HG03442 (cell line): ENCODE results near the gene ARPC4.

Experiments
- ATAC-seq: cut with Tn5 transposase; IDR thresholded peaks from one replicate; pipeline ENCODE4 v1.9.1; 2021; ENCODE audit warnings: mild to moderate bottlenecking, moderate library complexity; ENCODE audit not compliant: unreplicated experiment

ARPC4 gene

GRCh38 chr3:9792405-9793160 lies at the start of gene ARPC4, which contains the start of gene TADA3:
ARPC4 (plus strand) TSS chr3:9793082; CDS start chr3:9793122, 40 bp downstream.
TADA3 (minus strand) TSS chr3:9792473; CDS start chr3:9791466, 1,007 bp downstream.
- ATAC-seq = peak; percentile 76

DNA sequence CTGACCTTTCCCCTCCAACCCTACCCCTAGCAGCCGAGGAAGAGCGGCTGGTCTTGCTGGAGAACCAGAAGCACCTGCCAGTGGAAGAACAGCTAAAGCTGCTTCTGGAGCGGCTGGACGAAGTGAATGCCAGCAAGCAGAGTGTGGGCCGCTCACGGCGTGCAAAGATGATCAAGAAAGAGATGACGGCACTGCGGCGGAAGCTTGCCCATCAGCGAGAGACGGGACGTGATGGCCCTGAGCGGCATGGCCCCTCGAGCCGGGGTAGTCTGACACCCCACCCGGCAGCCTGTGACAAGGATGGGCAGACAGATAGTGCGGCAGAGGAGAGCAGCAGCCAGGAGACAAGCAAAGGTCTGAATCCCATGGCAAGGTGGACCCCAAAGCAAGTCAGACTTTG lies 49.3 kb upstream of the ARPC4 start:
- ATAC-seq = no peak

DNA sequence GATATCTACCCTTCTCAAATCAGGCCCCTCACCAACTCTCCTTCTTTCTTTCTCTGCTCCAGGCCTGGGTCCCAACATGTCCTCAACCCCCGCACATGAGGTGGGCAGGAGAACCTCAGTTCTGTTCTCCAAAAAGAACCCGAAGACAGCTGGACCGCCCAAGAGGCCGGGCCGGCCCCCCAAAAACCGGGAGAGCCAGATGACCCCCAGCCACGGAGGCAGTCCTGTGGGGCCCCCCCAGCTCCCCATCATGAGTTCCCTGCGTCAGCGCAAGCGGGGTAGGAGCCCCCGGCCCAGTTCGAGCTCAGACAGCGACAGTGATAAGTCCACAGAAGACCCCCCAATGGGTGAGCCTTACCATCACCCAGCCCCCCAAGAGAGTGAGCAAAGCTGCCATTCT lies 48.7 kb upstream of the ARPC4 start:
- no peak for ATAC-seq

DNA sequence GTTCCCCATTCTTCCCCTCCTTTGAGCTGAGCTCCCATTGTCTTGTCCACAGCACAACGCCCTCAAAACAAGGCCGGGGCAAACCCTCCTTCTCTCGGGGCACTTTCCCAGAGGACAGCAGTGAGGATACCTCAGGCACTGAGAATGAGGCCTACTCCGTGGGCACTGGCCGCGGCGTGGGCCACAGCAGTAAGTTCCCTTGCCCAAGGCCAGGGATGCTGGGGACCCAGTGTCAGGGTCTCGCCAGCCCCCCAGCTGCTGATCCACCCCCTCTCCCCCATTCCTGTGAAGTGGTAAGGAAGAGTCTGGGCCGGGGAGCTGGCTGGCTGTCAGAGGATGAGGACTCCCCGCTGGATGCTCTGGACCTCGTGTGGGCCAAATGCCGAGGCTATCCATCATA lies 47.4 kb upstream of the ARPC4 start:
- ATAC-seq = no peak

GRCh38 chr3:9746330-9746729 lies 46.6 kb upstream of the ARPC4 start:
- no peak for ATAC-seq

DNA sequence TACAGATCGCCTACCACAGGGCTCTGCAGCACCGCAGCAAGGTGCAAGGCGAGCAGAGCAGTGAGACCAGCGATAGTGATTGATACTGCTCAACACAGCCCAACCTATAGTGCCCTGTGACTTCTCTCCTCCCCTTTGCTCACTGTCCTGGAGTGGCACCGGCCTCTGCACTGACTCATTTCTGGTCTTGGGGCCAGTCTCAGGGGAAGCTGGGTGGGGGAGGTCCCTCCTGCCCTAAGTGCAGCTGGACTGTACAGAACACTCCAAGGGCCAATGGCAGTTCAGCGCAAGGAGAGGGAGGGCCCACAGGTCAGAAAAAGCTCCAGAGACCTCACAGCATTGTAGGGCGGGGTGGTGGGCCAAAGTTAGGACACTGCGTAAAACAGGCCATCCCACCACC lies 45.6 kb upstream of the ARPC4 start:
- ATAC-seq = peak; percentile 22

DNA sequence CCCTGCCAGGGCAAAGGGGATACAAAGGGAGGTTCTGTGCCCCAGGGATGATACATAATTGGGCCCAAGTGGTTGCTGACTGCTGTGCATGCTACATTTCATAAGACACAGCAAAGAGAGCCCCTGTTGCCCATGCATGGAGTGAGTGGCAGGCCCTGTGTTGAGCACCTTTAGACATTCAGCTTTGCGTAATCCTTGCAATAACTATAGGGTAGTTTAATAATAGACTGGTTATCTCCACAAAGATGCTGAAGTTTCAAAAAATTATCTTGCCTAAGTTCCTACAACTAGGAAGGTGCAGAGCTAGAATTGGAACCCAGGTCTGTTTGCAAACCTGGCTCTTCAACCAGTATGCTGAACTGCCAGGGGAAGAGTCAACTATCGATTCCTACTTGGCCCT lies 44.9 kb upstream of the ARPC4 start:
- ATAC-seq = no peak

- no peak for ATAC-seq
These were observed 43.6 kb upstream of the ARPC4 start for GRCh38 chr3:9749296-9749644.

- peak; percentile 86 for ATAC-seq
These were observed 43.0 kb upstream of the ARPC4 start, which contains the start of gene OGG1 for GRCh38 chr3:9749645-9750555. OGG1 (plus strand) TSS chr3:9749952; CDS start chr3:9750287, 335 bp downstream.

GRCh38 chr3:9750556-9751411 lies 42.1 kb upstream of the ARPC4 start:
- no peak for ATAC-seq

DNA sequence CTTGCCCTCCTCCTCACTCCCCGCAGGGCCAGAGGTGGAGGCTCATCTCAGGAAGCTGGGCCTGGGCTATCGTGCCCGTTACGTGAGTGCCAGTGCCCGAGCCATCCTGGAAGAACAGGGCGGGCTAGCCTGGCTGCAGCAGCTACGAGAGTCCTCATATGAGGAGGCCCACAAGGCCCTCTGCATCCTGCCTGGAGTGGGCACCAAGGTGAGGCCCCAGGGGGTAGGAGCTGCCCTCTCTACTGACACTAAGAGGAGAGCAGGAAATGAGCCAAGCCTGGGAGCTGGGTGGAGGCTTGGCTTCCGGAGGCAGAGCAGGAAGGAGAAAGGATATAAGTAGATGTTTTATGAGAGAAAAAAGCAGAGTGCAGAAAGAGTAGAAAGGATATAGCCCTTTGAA lies 38.2 kb upstream of the ARPC4 start:
- no peak for ATAC-seq

- ATAC-seq = no peak
These were observed 35.5 kb upstream of the ARPC4 start for GRCh38 chr3:9757427-9757826.

DNA sequence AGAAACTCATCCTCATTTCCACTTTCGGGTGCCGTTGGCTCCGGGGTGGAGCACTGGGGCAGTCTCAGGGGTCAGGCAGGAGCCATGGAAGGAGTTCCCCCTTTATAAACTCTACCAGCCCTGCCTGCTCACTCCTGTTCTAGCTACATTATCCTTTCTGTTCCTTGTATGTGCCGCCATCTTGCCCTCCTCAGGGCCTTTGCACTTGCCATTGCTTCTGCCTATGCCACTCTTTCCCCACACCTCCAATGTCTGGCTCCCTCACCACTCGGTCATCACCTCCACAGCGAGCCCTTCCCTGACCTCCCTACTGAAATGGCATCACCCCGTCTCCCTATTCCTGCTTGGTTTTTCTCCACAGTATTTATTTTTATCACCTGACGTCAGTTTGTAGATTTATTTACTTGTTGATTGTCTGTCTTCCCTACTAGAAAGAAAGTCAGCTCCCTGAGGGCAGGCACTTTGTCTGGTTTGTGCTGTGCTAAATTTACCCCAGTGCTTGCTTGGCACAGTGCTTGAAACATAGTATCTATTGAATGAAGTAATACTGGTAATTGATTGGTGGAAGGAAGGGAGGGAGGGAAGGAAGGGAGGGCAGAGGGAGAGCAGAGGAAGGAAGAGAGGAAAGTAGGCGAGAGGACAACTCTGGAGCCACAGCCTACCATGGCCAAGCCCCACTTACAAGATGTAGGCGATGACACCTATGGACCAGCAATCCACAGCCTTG lies 31.9 kb upstream of the ARPC4 start:
- ATAC-seq = no peak

GRCh38 chr3:9761919-9762318 lies 31.0 kb upstream of the ARPC4 start:
- no peak for ATAC-seq

DNA sequence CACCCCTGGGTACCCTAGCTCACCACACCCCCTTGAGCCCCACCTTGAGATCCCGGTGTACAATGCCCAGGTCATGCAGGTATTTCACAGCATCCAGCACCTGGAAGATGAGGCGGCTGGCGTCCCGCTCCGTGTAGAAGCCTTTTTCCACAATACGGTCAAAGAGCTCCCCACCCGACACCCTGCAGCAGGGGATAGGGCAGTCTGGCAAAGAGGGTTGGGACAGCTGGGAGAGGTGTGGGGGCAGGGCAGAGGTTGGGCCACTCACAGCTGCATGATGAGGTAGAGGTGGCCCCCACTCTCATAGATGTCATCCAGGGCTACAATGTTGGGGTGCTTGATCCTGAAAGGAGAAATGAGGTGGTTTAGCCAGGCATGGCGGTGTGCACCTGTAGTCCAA lies 30.0 kb upstream of the ARPC4 start:
- no peak for ATAC-seq

DNA sequence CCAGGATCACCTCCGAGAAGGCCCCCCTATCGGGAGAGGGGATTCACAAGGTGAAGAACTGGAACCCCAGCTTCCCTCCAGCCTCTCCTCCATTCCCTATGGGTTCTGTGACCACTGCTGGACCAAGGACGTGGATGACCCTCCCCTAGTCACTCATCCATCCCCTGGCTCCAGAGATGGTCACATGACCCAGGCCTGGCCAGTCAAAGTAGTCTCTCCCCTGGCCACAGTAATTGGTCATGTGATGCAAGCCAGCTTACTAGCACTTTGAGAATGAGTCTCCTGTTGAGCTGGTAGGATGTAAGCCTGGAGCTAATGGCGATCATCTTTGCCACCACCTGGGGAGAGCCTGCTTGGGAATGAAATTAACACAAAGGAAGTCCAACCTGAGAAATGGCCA lies 27.0 kb upstream of the ARPC4 start:
- ATAC-seq = no peak

DNA sequence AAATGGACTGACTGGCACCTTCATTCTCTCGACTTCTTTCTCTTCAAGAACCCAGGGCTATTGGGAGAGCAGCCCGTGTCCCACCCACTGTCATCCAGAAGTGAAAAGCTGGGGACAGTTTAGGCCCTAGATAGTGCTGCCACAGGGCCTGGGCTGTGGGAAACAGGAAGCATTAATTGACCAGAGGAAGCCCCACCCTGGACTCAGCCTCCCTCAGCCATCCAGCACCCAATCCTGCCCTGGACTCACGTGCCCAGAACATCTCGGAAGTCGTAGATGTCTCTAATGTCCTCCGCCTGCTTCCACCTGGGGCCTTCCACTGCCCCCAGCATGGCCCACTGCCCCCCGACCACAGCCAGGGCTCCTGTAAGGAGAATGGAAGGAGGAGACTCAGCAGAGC lies 25.5 kb upstream of the ARPC4 start:
- ATAC-seq = no peak

DNA sequence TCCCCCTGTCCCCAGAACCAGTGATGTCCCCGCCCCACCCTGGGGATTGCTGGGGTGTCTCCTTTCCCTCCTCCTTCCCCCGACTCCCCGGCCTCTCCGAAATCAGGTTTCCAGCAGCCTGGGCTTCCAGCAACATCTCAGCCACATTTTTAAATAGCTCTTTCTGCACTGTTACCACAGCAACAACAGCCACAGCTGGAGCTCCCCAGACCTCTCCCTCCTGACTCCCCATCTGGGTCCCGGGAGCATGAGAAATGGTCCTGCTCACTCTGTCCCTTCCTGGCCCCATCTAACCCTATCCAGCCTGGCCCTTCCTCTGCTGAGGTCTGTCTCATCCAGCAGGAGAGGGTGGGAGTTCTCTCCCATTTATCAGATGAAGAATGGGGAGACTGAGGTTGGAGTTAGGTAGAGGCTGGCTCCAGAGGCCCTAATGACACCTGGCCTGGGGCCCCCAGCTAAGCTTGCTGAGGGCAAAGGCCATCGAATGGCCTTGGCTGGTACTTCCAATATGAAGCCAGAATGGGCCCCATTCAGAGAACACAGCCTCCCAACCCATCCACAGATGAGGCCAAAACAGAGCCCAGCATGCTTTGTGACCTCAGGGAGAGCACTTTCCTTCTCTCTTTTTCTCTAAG lies 24.6 kb upstream of the ARPC4 start:
- no peak for ATAC-seq

- no peak for ATAC-seq
These were observed 23.9 kb upstream of the ARPC4 start for GRCh38 chr3:9769012-9769411.
